ENCODE data around the gene APBB1IP.

Gene APBB1IP

DNA sequence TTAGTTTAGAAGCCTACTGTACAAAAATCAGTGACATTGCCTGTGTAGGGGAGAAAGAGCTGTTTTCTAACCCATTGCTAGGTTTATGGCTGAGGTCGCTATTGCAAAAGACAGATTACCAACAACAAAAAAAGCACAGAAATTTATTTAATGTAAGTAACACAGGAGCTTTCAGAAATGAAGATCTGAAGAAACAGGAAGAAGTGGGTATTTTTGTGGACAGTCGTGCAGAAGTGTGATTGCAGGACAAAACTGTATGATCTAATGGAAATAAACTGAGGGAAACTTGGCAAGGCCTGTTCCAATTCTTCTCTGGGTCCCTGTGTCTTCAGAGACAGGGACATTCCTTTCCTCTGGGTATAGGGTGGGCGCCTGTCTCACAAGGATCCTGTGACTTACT, 87.4 kb downstream of the APBB1IP start:
- Histone ChIP-seq H3K36me3 (no peaks in the 10 kb centered on the region), H3K9me3 (no peaks in the 10 kb centered on the region), H3K27ac (no peak overlapping the region), H3K4me3 (no peak overlapping the region), H3K27me3 (no peaks in the 10 kb centered on the region), H3K4me1 (no peaks in the 10 kb centered on the region)
- intact Hi-C loops (cut with DNase I; ENCODE audit: low total_unique reads) = no loop called here
- no peak for DNase-seq
- TF ChIP-seq, protein P1, sequence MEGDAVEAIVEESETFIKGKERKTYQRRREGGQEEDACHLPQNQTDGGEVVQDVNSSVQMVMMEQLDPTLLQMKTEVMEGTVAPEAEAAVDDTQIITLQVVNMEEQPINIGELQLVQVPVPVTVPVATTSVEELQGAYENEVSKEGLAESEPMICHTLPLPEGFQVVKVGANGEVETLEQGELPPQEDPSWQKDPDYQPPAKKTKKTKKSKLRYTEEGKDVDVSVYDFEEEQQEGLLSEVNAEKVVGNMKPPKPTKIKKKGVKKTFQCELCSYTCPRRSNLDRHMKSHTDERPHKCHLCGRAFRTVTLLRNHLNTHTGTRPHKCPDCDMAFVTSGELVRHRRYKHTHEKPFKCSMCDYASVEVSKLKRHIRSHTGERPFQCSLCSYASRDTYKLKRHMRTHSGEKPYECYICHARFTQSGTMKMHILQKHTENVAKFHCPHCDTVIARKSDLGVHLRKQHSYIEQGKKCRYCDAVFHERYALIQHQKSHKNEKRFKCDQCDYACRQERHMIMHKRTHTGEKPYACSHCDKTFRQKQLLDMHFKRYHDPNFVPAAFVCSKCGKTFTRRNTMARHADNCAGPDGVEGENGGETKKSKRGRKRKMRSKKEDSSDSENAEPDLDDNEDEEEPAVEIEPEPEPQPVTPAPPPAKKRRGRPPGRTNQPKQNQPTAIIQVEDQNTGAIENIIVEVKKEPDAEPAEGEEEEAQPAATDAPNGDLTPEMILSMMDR (IDR thresholded peaks at IDR 0.05) = no peak

DNA sequence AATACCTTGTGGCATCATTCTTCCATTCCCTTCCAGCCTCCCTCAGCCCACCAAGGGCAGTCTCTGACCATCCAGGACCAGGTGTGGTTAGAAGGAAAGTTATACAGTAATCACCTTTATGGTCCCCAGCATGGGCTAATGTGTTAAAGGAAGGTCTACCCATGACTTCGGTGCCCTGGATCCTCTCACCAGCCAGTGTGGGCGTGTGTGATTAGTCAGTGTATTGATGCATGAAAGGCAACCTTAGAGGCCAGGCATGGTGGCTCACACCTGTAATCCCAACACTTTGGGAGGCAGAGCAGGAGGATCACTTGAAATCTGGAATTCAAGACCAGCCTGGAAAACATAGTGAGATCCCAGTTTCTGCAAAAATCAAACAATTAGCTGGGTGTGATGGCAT, 88.9 kb downstream of the APBB1IP start:
- no peaks in the 10 kb centered on the region for H3K36me3 ChIP-seq
- H3K27ac ChIP-seq = no peak overlapping the region
- no peaks in the 10 kb centered on the region for H3K4me1 ChIP-seq
- TF ChIP-seq, protein P1 (IDR thresholded peaks at IDR 0.05) = no peak
- no peaks in the 10 kb centered on the region for H3K27me3 ChIP-seq
- DNase-seq = no peak
- H3K9me3 ChIP-seq = no peaks in the 10 kb centered on the region
- intact Hi-C loops (cut with DNase I; ENCODE audit: low total_unique reads) = no loop called here
- no peak overlapping the region for H3K4me3 ChIP-seq

DNA sequence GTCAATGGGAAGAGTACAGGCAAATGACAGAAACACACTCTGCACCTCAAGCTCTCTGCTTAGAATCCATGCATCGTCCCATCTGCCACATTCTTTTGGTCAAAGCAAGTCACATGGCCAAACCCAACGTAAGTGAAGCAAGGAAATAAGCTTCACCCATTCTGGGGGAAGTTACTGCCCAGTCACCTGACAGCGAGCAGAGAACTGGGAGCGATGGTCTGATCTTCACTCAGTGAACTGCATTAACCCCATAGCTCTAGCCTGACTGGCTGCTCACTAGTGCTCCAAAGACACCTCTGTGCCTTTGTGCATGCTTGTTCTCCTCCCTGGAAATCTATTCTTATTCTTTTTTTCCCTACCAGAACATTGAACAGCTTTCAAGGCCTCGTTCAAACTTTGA, 89.9 kb downstream of the APBB1IP start:
- no peaks in the 10 kb centered on the region for H3K27me3 ChIP-seq
- H3K9me3 ChIP-seq = no peaks in the 10 kb centered on the region
- H3K4me3 ChIP-seq = no peak overlapping the region
- intact Hi-C loops (cut with DNase I; ENCODE audit: low total_unique reads) = no loop called here
- no peak overlapping the region for H3K27ac ChIP-seq
- TF ChIP-seq, protein P1 (IDR thresholded peaks at IDR 0.05) = no peak
- no peaks in the 10 kb centered on the region for H3K4me1 ChIP-seq
- no peaks in the 10 kb centered on the region for H3K36me3 ChIP-seq
- DNase-seq = no peak

DNA sequence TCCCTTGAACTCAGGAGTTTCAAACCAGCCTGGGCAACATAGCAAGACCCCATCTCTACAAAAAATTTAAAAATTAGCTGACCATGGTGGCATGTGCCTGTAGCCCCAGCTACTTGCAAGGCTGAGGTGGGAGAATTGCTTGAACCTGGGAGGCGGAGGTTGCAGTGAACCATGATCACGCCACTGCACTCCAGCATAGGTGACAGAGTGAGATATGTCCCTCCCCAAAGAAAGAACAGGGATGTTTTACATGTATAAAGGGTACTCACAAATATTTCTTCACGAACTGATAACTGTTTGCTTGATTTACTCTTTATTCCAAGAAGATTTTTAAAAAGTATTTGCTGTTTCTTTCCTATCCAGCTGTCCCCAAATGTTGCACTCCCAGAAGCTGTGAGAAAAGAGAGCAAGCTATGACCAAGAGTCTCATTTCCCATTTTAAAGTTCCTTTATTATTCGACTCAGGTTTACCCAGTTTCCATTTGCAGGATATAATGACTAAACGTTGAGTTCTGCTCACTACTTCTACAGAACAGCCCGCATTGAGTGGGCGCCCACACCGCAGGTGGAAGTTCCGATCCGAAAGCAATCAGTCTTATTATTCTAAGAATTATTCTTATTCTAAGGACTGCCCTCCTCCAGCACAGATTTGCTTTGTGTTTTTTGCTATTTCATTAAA, 90.7 kb downstream of the APBB1IP start:
- TF ChIP-seq, protein P1 (IDR thresholded peaks at IDR 0.05) = no peak
- no peak overlapping the region for H3K4me3 ChIP-seq
- H3K9me3 ChIP-seq = no peaks in the 10 kb centered on the region
- intact Hi-C loops (cut with DNase I; ENCODE audit: low total_unique reads) = no loop called here
- no peak overlapping the region for H3K27ac ChIP-seq
- H3K4me1 ChIP-seq = no peaks in the 10 kb centered on the region
- no peaks in the 10 kb centered on the region for H3K36me3 ChIP-seq
- no peak for DNase-seq
- H3K27me3 ChIP-seq = no peaks in the 10 kb centered on the region

DNA sequence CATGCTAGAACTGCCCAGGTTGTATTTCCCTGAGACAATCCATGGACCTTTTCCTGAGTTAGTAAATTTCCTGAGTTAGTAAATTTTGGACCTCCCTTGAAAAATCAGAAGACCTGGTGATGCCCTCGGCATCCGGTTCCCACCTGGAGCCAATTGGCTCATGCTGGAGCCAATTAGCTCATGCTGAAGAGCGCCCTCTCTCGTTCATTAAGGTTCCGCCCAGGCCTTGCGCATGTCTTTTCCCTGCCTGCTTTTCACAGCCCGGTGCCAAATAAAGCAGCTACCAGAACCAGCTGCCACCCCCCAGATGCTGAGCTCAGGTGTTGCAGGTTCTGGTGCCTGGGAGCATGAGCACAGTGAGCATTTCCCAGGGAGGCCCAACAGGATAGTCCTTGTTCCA, 96.2 kb downstream of the APBB1IP start:
- Histone ChIP-seq H3K27ac (no peak overlapping the region), H3K9me3 (no peaks in the 10 kb centered on the region), H3K4me3 (no peak overlapping the region), H3K36me3 (no peaks in the 10 kb centered on the region), H3K4me1 (no peaks in the 10 kb centered on the region), H3K27me3 (peaks cover 0 to 3% of the 10 kb centered on the region in 2 donors)
- TF ChIP-seq, protein P1 (IDR thresholded peaks at IDR 0.05) = no peak
- no peak for DNase-seq
- intact Hi-C loops (cut with DNase I; ENCODE audit: low total_unique reads) = no loop called here

DNA sequence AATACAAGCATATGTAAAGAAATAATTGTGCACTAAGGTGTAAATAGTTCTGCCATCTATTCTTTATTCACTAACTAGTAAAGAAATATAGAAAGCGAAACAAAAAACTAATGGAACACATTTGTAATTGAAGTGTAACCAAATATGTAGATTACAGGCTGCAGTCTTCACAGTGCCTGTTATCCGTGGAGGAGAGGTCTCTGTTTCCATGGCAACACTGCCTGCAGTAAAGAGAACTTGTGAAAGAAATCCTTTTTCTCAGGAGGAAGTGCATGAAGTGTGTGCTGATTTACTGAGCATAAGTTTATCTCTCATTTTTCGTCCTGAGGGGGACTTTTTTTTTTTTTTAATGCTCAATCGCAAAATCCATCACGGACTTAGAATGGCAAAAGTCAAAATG, 102.5 kb downstream of the APBB1IP start:
- TF ChIP-seq, protein P1 (IDR thresholded peaks at IDR 0.05) = no peak
- Histone ChIP-seq H3K4me1 (no peaks in the 10 kb centered on the region), H3K4me3 (no peak overlapping the region), H3K36me3 (no peaks in the 10 kb centered on the region), H3K27me3 (peaks cover 0 to 3% of the 10 kb centered on the region in 2 donors), H3K27ac (no peak overlapping the region), H3K9me3 (no peaks in the 10 kb centered on the region)
- intact Hi-C loops (cut with DNase I; ENCODE audit: low total_unique reads) = no loop called here
- no peak for DNase-seq
